ENCODE measurements around the gene KCND2. TPM values are rescaled to one million over a fixed set of nuclear protein-coding genes. Genes with fewer than 3 reads are reported as not detected.

KCND2 gene
- total RNA-seq, 1 donor from 2014 or later = 0.17 TPM

GRCh38 chr7:120714945-120715344 is 442.0 kb downstream of the KCND2 start:
- DNase-seq = no peak

DNA sequence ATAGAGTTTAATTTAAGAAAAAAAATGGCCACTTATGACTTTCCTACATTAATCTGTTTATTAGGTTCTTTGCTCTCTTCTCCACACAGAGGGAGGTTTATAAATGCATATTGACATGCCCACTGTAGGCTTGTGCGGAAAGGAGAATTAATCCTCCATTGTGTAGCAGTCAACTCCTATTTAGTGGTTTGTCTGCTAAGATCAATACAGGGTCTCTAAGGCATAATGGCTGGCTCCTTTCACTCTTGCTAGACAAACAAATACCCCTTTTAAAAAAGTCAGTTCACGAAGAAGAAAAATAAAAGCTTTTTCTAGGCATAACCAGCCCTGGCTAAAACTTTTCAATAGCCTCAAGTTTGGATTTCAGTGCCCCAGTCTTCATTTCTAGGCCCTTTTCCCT is 443.3 kb downstream of the KCND2 start:
- DNase-seq = no peak

DNA sequence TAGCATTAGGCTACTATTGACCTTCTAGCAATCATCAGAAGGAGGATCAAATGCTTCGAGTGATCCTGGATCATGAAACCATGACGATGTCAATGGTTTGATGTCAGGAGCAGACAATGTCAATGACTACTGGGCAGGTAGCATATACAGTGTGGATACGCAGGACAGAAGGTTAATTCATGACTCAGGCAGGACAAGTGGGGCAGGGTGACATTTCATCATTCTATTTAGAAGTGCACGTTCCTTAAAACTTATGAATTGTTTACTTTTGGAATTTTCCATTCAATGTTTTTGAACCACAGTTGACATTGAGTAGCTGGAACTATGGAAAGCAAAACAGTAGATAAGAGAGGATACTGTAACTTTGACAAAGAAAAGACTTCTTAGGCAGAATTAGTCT is 444.2 kb downstream of the KCND2 start:
- no peak for DNase-seq

DNA sequence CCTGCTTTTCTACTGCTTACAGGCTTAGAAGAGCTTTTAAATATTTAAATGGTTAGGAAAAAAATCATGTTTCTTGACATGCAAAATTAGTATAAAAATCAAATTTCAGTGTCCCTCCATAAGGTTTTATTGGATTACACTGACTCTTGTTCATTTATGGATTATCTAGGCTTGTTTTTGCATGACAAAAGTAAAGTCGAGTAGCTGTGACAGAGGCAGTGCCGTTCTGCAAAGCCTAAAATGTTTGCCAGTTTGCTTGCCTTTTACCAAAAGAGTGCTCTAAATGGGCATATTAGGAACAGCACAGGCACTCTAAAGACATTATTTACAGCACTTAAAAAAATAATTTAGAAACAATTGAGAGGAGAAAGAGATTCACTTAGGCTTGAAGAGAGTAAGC is 445.4 kb downstream of the KCND2 start:
- DNase-seq = no peak

- no peak for DNase-seq
Observed at GRCh38 chr7:120720317-120720716, 447.3 kb downstream of the KCND2 start.

GRCh38 chr7:120723465-120724385 is 450.8 kb downstream of the KCND2 start:
- DNase-seq = no peak

- no peak for DNase-seq
Observed at GRCh38 chr7:120724448-120724847, 451.5 kb downstream of the KCND2 start.

- DNase-seq = no peak
Observed at GRCh38 chr7:120724955-120725354, 452.0 kb downstream of the KCND2 start.

DNA sequence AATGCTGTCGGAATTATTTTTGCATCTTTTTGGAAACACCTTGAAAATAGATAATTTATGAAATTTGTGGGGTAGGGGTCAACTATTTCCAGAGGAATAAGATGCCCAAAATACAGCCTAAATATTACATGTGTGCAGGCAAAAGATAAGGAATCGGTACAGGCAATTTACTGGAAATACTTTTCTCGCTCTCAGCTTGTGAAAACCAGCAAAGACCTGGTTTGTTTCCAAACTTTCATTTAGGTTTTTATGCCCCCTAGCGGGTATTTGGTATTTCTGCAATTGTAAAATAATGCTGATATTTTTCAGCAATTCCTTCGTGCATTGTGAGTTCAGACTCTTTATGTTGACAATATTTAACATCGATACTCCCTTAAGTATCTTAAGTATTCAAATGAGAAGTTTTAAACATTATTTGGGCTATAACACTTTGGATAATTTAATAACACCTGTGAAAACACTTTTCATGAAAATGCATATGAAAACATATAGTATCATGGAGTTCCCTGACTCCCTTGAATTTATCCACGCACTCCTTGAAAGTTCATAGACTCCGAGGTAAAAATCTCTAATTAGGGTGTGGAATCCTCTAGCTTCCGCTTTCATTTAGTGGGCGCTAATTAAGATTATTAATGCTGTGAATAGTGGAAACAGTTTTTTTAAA is 452.5 kb downstream of the KCND2 start:
- DNase-seq = peak; percentile 44

GRCh38 chr7:120729245-120729644 is 456.3 kb downstream of the KCND2 start:
- no peak for DNase-seq

DNA sequence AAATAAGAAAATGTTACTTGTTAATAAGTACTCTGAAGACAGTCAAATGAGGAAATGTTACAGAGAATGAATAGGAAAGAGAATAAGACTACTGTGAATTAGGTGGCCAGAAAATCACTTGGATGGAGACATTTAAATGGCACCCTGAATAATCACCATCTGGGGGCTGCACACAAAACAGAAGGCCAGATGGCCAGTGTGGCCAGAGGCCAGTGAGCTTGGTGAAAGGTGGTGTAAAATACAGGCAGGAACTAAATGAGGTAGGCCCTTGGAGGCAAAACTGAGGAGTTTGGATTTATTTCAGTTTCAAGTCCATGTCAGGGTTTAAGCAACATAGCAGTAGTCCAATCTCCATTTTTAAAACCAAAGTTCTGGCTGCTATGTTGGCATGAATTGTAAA is 458.3 kb downstream of the KCND2 start:
- DNase-seq = no peak

- DNase-seq = no peak
Observed at GRCh38 chr7:120732256-120732655, 459.3 kb downstream of the KCND2 start.

DNA sequence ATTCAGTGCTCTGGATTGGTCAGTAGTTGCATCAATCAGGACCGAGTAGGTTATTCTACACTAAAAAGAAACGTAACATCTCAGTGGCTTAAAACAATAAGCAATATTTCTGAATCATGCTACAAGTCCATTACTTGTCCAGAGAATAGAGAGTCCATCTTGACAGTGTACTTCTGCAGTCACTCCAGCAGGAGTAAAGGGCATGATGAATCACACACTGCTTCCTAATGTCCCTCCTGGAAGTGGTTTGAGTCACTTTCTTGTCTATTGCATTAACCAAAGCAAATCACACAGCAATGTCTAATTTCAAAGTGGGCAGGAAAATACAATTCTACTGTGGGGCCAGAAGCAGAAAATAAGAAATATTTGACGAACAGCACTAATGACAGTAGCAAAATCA is 460.2 kb downstream of the KCND2 start:
- DNase-seq = peak; percentile 38

GRCh38 chr7:120733835-120734234 is 460.9 kb downstream of the KCND2 start:
- no peak for DNase-seq

GRCh38 chr7:120735791-120736190 is 462.8 kb downstream of the KCND2 start:
- DNase-seq = peak; percentile 11

GRCh38 chr7:120738816-120739215 is 465.8 kb downstream of the KCND2 start:
- no peak for DNase-seq

GRCh38 chr7:120740348-120740747 is 467.4 kb downstream of the KCND2 start:
- DNase-seq = peak; percentile 69

GRCh38 chr7:120741371-120742042 is 468.5 kb downstream of the KCND2 start:
- DNase-seq = peak; percentile 9

GRCh38 chr7:120742372-120742771 is 469.4 kb downstream of the KCND2 start:
- no peak for DNase-seq

DNA sequence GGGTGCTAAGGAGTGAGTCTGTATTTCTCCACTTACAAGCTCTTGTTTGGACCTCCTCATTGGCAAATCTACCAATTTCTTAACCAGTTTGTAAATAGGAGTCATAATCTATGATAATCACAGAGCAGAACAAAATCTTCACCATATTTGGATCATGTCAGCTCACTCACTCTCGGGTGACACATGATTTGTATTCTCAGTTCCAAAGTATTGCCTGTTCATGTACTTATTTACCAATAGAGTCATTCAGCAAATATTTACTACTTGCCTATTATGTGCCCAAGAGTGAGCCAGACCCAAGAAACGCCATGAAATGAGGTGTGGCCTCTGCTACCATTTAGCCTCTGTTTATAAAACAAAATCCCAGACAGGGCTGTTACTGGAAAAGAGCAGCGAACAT is 470.2 kb downstream of the KCND2 start:
- no peak for DNase-seq

- DNase-seq = no peak
Observed at GRCh38 chr7:120760050-120760449, 487.1 kb downstream of the KCND2 start.

DNA sequence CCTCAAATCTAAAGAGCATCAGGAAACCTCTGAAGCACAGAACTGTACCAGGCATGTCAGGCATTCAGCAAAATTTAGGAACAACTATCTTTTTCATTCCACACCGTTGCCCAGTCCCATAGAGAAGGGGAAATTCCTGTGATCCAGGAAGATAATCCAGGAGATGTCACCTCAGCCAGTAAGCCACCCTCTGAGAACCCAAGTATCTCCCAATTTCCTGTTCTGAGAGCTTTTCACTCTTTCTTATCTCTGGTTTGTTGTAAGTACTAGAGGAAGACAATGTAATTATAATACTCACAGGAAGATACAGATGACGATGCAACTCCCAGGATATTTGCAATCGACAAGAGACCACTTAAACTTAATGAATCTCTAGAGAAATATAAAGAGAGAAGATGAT is 487.9 kb downstream of the KCND2 start:
- no peak for DNase-seq

DNA sequence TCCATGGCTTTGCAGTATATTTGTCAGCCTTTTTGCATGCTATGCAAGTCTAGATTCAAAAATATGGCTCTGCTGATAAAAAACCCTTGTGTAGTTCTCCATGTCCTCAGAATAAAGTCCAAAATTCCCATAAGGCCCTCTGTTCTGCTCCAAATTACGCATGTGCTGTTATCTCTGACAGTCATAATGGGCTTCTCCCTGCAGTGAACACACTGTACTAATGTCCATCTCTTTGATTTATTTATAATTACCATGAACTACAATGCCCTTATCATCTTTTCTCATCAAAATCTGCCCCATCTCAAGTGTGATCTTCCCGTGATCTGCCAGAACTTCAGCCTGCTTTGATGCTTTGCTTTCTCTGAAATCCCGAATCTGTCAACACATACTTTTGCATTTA is 497.2 kb downstream of the KCND2 start:
- DNase-seq = no peak

GRCh38 chr7:120774481-120774880 is 501.5 kb downstream of the KCND2 start:
- no peak for DNase-seq

Measured in dermis blood vessel endothelial cell (primary cell).